ENCODE results near the gene RBM17.

The RBM17 gene

DNA sequence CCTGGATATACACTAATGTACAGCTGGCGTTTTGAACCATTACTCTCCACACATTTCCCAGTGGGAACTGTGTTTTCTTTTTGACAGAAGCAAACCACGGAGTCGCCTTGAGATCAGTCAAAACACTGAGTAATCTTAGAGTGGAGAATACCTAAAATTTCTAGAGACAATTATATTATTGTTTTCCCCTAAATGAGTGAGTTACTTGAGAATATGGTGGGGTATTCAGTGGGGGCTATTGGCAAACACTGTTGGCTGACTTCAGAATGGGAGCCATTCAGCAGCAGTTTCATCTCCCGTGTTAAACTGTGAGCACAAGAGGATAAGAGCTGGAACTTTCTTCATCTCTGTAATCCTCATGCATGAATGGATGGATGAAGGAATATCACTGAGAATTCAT, 32.9 kb upstream of the RBM17 start:
- TF ChIP-seq, protein P1, sequence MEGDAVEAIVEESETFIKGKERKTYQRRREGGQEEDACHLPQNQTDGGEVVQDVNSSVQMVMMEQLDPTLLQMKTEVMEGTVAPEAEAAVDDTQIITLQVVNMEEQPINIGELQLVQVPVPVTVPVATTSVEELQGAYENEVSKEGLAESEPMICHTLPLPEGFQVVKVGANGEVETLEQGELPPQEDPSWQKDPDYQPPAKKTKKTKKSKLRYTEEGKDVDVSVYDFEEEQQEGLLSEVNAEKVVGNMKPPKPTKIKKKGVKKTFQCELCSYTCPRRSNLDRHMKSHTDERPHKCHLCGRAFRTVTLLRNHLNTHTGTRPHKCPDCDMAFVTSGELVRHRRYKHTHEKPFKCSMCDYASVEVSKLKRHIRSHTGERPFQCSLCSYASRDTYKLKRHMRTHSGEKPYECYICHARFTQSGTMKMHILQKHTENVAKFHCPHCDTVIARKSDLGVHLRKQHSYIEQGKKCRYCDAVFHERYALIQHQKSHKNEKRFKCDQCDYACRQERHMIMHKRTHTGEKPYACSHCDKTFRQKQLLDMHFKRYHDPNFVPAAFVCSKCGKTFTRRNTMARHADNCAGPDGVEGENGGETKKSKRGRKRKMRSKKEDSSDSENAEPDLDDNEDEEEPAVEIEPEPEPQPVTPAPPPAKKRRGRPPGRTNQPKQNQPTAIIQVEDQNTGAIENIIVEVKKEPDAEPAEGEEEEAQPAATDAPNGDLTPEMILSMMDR (IDR thresholded peaks at IDR 0.05; ENCODE audit: poor library complexity, severe bottlenecking): no peak
- H3K9me3 ChIP-seq (ENCODE audit: severe bottlenecking): no peaks in the 10 kb centered on the region
- no peak overlapping the region for H3K4me3 ChIP-seq (ENCODE audit: severe bottlenecking)
- DNase-seq (ENCODE audit: low spot score) (no peak), ATAC-seq (ENCODE audit: low read depth) (no peak)
- H3K36me3 ChIP-seq (ENCODE audit: low read depth): no peaks in the 10 kb centered on the region
- H3K4me1 ChIP-seq (ENCODE audit: insufficient read depth, poor library complexity, severe bottlenecking): no peaks in the 10 kb centered on the region
- H3K27ac ChIP-seq (ENCODE audit: poor library complexity, severe bottlenecking): no peak overlapping the region
- H3K27me3 ChIP-seq (ENCODE audit: insufficient read depth, poor library complexity, severe bottlenecking): no peaks in the 10 kb centered on the region

DNA sequence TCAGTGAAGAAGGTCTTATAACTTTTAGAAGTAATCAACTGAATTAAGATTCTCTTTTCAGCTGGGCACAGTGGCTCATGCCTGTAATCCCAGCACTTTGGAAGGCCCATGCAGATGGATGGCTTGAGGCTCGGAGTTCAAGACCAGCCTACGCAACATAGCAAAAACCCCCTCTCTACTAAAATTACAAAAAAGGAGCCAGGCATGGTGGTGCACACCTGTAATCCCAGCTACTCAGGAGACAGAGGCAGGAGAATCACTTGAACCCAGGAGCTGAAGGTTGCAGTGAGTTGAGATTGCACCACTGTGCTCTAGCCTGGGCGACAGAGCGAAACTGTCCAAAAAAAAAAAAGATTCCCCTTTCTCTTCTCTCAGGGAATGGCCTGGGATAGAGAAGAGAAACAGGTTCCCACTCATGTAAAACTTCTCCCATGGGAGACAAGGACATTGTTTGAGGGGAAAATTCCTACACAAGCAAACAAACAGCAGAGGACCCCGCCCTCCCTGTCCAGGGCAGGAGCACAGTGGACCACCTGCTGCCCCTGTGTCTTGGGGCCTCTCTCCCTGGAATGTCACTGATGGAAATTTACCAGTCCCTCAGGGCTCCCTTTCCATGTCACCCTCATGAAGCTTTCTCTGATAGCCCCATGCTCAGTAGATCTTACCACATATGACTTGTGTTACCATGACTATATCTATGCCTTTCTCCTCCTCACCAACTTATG, 32.3 kb upstream of the RBM17 start:
- DNase-seq (ENCODE audit: low spot score) (no peak), ATAC-seq (ENCODE audit: low read depth) (no peak)
- Histone ChIP-seq H3K4me1 (ENCODE audit: insufficient read depth, poor library complexity, severe bottlenecking) (no peaks in the 10 kb centered on the region), H3K27me3 (ENCODE audit: insufficient read depth, poor library complexity, severe bottlenecking) (no peaks in the 10 kb centered on the region), H3K27ac (ENCODE audit: poor library complexity, severe bottlenecking) (no peak overlapping the region), H3K4me3 (ENCODE audit: severe bottlenecking) (no peak overlapping the region), H3K36me3 (ENCODE audit: low read depth) (no peaks in the 10 kb centered on the region), H3K9me3 (ENCODE audit: severe bottlenecking) (no peaks in the 10 kb centered on the region)
- TF ChIP-seq, protein P1 (IDR thresholded peaks at IDR 0.05; ENCODE audit: poor library complexity, severe bottlenecking): no peak

DNA sequence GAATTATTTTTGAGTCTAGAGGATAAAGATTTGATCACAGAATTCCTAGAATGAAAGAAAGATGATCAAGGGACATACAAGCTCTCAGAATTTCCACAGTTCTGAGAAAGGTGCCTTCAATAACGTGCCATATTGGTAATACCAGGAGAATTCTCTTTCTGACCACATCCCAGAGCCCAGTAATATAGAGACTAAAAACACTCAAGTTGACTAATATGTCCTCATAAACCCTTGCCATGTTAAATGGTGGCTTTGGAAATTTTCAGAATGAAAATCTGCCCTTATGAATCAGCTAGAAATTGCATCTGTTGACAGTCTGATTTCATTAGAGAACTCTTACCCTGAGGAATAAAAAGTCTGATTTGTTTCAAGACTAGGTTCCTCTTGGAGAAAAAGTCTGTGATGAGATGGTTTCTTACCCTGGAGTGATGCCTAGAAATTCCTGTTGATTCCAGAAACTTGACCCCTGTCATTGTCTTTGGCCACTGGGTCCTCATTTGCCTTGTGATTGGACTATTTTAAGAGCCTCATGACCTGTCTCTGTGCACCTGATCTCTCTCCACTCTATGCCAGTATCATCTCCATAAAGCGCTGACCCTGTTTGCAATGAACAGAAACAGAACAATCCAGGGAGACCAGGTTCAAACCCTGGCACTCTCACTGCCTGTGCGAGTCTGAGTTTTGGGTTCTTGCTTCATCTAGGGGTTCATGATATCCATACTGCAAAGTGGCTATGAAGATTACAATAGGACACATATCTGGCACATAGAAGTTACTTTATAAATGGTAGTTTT, 30.0 kb upstream of the RBM17 start:
- ATAC-seq (ENCODE audit: low read depth) (no peak), DNase-seq (ENCODE audit: low spot score) (no peak)
- no peaks in the 10 kb centered on the region for H3K36me3 ChIP-seq (ENCODE audit: low read depth)
- TF ChIP-seq, protein P1 (IDR thresholded peaks at IDR 0.05; ENCODE audit: poor library complexity, severe bottlenecking): no peak
- no peaks in the 10 kb centered on the region for H3K27me3 ChIP-seq (ENCODE audit: insufficient read depth, poor library complexity, severe bottlenecking)
- H3K9me3 ChIP-seq (ENCODE audit: severe bottlenecking): no peaks in the 10 kb centered on the region
- no peak overlapping the region for H3K4me3 ChIP-seq (ENCODE audit: severe bottlenecking)
- no peak overlapping the region for H3K27ac ChIP-seq (ENCODE audit: poor library complexity, severe bottlenecking)
- no peaks in the 10 kb centered on the region for H3K4me1 ChIP-seq (ENCODE audit: insufficient read depth, poor library complexity, severe bottlenecking)

DNA sequence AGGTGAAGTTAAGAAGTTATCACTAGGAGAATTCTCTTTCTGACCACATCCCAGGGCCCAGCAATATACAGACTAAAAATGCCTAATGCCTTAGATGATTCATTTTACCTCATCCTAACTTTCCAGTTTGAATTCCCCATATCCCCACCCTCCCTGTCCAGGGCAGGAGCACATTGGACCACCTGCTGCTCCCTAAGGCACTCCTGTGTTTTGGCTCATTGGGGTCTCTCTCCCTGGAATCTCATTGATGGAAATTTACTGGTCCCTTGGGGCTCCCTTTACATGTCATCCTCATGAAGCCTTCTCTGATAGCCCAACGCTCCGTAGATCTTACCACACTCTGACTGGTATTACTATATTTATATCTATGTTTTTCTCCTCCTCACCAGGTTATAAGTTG, 29.3 kb upstream of the RBM17 start:
- ATAC-seq (ENCODE audit: low read depth): no peak
- no peak overlapping the region for H3K27ac ChIP-seq (ENCODE audit: poor library complexity, severe bottlenecking)

More for the DNA sequence above, 29.3 kb upstream of the RBM17 start:
- H3K9me3 ChIP-seq (ENCODE audit: severe bottlenecking): no peaks in the 10 kb centered on the region
- no peaks in the 10 kb centered on the region for H3K4me1 ChIP-seq (ENCODE audit: insufficient read depth, poor library complexity, severe bottlenecking)
- no peaks in the 10 kb centered on the region for H3K36me3 ChIP-seq (ENCODE audit: low read depth)
- no peak overlapping the region for H3K4me3 ChIP-seq (ENCODE audit: severe bottlenecking)
- TF ChIP-seq, protein P1 (IDR thresholded peaks at IDR 0.05; ENCODE audit: poor library complexity, severe bottlenecking): no peak
- no peak for DNase-seq (ENCODE audit: low spot score)
- H3K27me3 ChIP-seq (ENCODE audit: insufficient read depth, poor library complexity, severe bottlenecking): no peaks in the 10 kb centered on the region

Data from RWPE2 (cell line).